Right atrium auricular region (tissue), 2 donors: ENCODE data around the gene MYF6. TPM values are rescaled to one million over a fixed set of nuclear protein-coding genes. Genes with fewer than 3 reads are reported as not detected.
A peak's percentile ranks its signal among the peaks of the same experiment; 100 is the strongest.
"Not testable (repeated sequence)": the region's sequence is repeated elsewhere in the genome, so short reads cannot be mapped to it uniquely, and the experiment has no call there.

Source experiments
- DNase-seq: peaks from one replicate; pipeline ENCODE4 v3.0.0-alpha.2; 2019; ENCODE audit warnings: low spot score
- H3K27ac ChIP-seq, 2 donors: fragments of 200-600 bp; sonication (generic); 1 replicate in 1 of 2; 2 replicates in 1 of 2; pipeline ENCODE4 v1.5.1; 2016 to 2019
- H3K27me3 ChIP-seq, 2 donors: fragments of 200-600 bp; sonication (generic); one replicate each; pipeline versions ENCODE4 v1.5.1 to v1.6.0; 2017 to 2019
- H3K36me3 ChIP-seq: fragments of 200-600 bp; sonication (generic); one replicate; pipeline ENCODE4 v1.5.1; 2016
- H3K4me1 ChIP-seq, 2 donors: fragments of 200-600 bp; sonication (generic); one replicate each; pipeline versions ENCODE4 v1.5.1 to v1.6.0; 2017 to 2019
- H3K4me3 ChIP-seq, 2 donors: fragments of 200-600 bp; sonication (generic); 1 replicate in 1 of 2; 2 replicates in 1 of 2; pipeline ENCODE4 v1.5.1; 2017 to 2019; ENCODE audit warnings: mild to moderate bottlenecking in 1 of 2, moderate library complexity in 1 of 2
- H3K9me3 ChIP-seq, 2 donors: fragments of 200-600 bp; sonication (generic); one replicate each; pipeline ENCODE4 v1.5.1; 2019
- total RNA-seq, 2 donors: library from RNA; depleted of rRNA; stranded (reverse); fragments of >200 nt; gene quantifications; one replicate each; pipeline ENCODE4 v1.1.0, GENCODE V29; 2016
- TF ChIP-seq, protein P1 (sequence below), 2 donors: fragments of 200-600 bp; sonication (generic); IDR thresholded peaks; one replicate each; pipeline ENCODE4 v1.5.1; 2019; ENCODE audit warnings: antibody characterized with exemption in 2 of 2

The MYF6 gene
- under 1 TPM in 1 of 2 donors, not detected in 1; 0.28 TPM for total RNA-seq

DNA sequence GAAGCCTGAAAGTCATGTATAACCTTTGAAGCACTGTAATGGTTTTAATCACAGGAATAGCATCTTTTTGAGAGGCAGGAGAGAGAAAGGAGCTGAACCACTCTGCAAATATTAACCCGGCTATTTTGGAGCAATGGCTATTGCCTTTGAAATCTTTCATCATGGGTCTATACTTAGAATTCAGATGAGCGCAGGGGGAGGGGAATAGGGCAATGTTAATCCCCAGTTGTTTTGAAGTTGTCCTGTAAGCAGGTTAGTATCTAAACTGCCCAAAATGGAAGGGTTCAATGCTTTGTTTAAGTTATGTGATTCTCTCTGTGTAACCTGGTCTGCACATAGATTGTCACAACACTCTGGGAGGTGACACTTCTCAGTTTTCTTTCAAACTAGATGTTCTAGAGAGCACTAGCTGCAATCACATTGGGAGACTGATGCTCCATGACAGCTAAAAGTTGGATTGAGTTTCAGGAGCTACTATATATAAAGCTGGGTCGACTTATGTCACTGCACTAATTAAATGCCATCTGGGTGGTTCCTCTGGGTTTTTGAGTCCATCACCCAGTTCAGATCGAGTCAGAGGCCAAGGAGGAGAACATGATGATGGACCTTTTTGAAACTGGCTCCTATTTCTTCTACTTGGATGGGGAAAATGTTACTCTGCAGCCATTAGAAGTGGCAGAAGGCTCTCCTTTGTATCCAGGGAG is at the start of gene MYF6:
Gene MYF6, plus strand, starts transcription at position 509 of the 704 bp plus-strand sequence. Its CDS starts 86 bp downstream, at position 595.
- H3K4me3 ChIP-seq, result peak within 1 kb of the TSS in 1 of 2 donors; percentile 19
- TF ChIP-seq, protein P1, sequence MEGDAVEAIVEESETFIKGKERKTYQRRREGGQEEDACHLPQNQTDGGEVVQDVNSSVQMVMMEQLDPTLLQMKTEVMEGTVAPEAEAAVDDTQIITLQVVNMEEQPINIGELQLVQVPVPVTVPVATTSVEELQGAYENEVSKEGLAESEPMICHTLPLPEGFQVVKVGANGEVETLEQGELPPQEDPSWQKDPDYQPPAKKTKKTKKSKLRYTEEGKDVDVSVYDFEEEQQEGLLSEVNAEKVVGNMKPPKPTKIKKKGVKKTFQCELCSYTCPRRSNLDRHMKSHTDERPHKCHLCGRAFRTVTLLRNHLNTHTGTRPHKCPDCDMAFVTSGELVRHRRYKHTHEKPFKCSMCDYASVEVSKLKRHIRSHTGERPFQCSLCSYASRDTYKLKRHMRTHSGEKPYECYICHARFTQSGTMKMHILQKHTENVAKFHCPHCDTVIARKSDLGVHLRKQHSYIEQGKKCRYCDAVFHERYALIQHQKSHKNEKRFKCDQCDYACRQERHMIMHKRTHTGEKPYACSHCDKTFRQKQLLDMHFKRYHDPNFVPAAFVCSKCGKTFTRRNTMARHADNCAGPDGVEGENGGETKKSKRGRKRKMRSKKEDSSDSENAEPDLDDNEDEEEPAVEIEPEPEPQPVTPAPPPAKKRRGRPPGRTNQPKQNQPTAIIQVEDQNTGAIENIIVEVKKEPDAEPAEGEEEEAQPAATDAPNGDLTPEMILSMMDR (IDR thresholded peaks at IDR 0.05), result no peak

DNA sequence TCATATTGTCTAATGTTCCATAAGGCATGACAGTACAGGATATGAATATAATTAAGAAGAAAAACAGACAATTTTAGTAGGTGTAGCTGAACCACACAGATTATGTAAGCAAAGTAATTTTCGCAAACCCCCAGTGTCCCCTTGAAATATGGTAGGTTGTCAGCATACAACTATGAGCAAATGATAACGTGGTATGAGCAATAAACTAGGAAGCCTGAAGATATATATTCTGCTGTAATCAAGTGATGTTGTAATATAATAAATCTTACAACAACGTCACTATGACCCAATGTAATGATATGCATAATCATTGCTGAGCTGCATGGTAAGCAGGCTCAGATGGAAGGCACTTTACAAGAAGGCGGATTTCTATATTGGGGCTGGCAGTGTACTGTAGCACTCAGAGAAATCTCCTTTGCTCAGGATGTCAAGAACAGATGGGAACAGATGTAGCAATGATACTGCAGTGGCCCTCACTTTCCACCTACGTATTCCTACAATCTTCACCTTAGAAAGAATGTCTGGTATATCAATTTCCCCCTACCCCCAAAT is 47.8 kb upstream of the MYF6 start:
- Histone ChIP-seq H3K27me3 (no peaks in the 10 kb centered on the region), H3K9me3 (no peaks in the 10 kb centered on the region)

More for the DNA sequence above, at the start of gene MYF6:
- DNase-seq, result no peak
- Histone ChIP-seq H3K36me3 (no peaks in the 10 kb centered on the region), H3K9me3 (no peaks in the 10 kb centered on the region), H3K27me3 (peaks cover 0 to 4% of the 10 kb centered on the region in 2 donors), H3K4me1 (peaks cover 0 to 12% of the 10 kb centered on the region in 2 donors), H3K27ac (no peak within 1 kb of the TSS)

DNA sequence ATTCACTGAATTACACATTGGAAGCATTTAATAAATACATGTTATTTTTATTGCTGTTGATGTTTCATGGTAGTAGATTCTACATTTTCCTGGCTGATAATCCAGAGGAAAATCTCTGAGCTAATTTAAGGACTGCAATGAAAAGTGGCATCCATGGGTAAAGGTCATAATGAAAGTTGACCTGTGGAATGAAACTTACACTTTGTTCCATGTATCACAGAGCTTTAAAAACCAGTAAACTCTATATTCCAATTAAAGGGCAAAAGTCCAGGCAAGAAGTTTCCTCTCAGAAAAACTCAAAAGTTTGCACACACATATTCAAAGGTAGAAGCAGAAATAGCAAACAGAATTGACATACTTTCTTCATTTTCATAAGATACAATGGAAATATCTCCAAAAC is 44.8 kb upstream of the MYF6 start:
- Histone ChIP-seq H3K27me3 (no peaks in the 10 kb centered on the region), H3K4me1 (no peaks in the 10 kb centered on the region), H3K4me3 (no peak overlapping the region), H3K27ac (no peak overlapping the region), H3K36me3 (no peaks in the 10 kb centered on the region), H3K9me3 (no peaks in the 10 kb centered on the region)
- no peak for DNase-seq
- TF ChIP-seq, protein P1 (IDR thresholded peaks at IDR 0.05), result no peak

More for the DNA sequence above, 47.8 kb upstream of the MYF6 start:
- no peak overlapping the region for H3K27ac ChIP-seq
- H3K4me1 ChIP-seq, result peaks cover 0 to 4% of the 10 kb centered on the region in 2 donors
- no peaks in the 10 kb centered on the region for H3K36me3 ChIP-seq
- TF ChIP-seq, protein P1 (IDR thresholded peaks at IDR 0.05), result no peak
- H3K4me3 ChIP-seq, result no peak overlapping the region
- DNase-seq, result no peak

DNA sequence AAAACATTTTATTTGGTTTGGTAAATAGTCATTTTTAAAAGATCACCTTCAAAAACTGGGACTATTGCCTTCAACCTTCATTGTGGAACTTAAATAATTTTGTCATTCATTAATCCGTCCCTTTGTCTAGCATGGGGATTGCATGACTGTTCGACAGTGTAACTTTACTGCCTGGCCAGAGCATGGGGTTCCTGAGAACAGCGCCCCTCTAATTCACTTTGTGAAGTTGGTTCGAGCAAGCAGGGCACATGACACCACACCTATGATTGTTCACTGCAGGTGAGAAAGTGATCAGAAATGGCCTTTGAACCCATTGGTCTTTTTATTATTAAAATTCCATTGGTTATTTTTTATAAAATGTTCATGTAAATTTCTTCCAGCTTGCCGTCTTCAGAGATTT is 37.2 kb upstream of the MYF6 start:
- Histone ChIP-seq H3K36me3 (no peaks in the 10 kb centered on the region), H3K4me1 (no peaks in the 10 kb centered on the region), H3K27ac (no peak overlapping the region), H3K4me3 (no peak overlapping the region), H3K27me3 (no peaks in the 10 kb centered on the region), H3K9me3 (no peaks in the 10 kb centered on the region)
- no peak for DNase-seq
- TF ChIP-seq, protein P1 (IDR thresholded peaks at IDR 0.05), result no peak

DNA sequence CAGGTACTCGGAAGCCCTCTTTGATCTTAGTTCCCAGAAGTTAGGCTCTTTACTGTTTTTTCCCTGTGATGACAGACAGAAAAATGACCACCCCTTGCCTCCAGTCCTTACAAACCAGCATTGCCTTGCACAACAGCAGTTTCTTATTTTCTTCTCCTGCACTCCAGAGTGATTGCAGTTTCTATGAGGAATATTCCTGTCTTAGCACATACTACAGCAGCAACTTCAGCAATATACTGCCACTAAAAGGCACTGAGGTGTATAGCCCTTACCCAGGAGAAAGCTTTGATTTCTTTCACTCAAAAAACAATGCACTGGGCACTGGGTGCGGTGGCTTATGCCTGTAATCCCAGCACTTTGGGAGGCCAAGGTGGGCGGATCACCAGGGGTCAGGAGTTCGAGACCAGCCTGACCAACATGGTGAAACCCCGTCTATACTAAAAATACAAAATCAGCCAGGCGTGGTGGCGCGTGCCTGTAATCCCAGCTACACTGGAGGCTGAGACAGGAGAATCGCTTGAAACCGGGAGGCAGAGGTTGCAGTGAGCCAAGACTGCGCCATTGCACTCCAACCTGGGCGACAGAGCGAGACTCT is 31.3 kb upstream of the MYF6 start:
- not testable (repeated sequence) for H3K27me3 ChIP-seq, H3K4me3 ChIP-seq, H3K36me3 ChIP-seq, H3K9me3 ChIP-seq, H3K4me1 ChIP-seq, H3K27ac ChIP-seq, DNase-seq

DNA sequence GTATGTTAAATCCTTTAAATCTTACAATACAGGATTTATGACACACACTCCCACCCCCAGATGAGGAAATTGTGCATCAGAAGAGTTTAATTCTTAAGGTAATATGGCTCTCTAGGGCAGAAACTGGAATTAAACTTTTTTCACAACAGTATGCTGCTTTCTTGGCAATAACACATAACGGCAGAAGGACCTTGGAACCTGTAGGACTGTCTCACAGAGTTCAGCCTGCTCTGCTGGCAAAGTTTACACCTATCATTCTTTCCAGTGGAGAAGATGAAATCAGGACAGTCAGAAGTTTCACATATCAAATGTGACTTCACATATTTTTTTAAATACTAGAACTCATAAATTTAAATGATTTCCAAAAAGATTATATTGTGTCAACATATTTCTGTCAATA is 30.6 kb upstream of the MYF6 start:
- no peak overlapping the region for H3K27ac ChIP-seq
- DNase-seq, result no peak
- TF ChIP-seq, protein P1 (IDR thresholded peaks at IDR 0.05), result no peak
- H3K27me3 ChIP-seq, result no peaks in the 10 kb centered on the region
- H3K4me3 ChIP-seq, result no peak overlapping the region
- H3K4me1 ChIP-seq, result no peaks in the 10 kb centered on the region
- no peaks in the 10 kb centered on the region for H3K9me3 ChIP-seq
- H3K36me3 ChIP-seq, result no peaks in the 10 kb centered on the region
